Osteocyte (in vitro differentiated cells): Measurements from ENCODE around the gene BRIP1. TPM values are rescaled to one million over a fixed set of nuclear protein-coding genes. Genes with fewer than 3 reads are reported as not detected.

ENCODE experiments used
- DNase-seq: peaks from one replicate; pipeline ENCODE4 v3.0.0; 2021; ENCODE audit warnings: mixed read lengths; ENCODE audit not compliant: unreplicated experiment; ENCODE audit errors: extremely low spot score
- H3K27ac Mint-ChIP-seq: one replicate; pipeline ENCODE4 v1.8.0; 2021; ENCODE audit warnings: mild to moderate bottlenecking, mixed read lengths; ENCODE audit not compliant: unreplicated experiment
- H3K27me3 Mint-ChIP-seq: one replicate; pipeline ENCODE4 v1.8.0; 2021; ENCODE audit warnings: mixed read lengths; ENCODE audit not compliant: unreplicated experiment
- H3K36me3 Mint-ChIP-seq: one replicate; pipeline ENCODE4 v1.8.0; 2021; ENCODE audit warnings: mixed read lengths; ENCODE audit not compliant: unreplicated experiment
- H3K4me1 Mint-ChIP-seq: one replicate; pipeline ENCODE4 v1.8.0; 2021; ENCODE audit warnings: mixed read lengths; ENCODE audit not compliant: unreplicated experiment
- H3K4me3 Mint-ChIP-seq: one replicate; pipeline ENCODE4 v1.8.0; 2021; ENCODE audit warnings: mild to moderate bottlenecking, moderate library complexity, mixed read lengths; ENCODE audit not compliant: unreplicated experiment
- H3K9me3 Mint-ChIP-seq: one replicate; pipeline ENCODE4 v1.8.0; 2021; ENCODE audit warnings: mixed read lengths; ENCODE audit not compliant: unreplicated experiment
- total RNA-seq: library from RNA; stranded (reverse); gene quantifications from 2 replicates; pipeline ENCODE4 v1.2.1, GENCODE V29; 2021
- TF ChIP-seq, protein P1 (sequence below): fragments of 200-600 bp; sonication (generic); IDR thresholded peaks from 2 replicates; pipeline ENCODE4 v1.5.0; 2021; ENCODE audit warnings: antibody characterized with exemption, mild to moderate bottlenecking, moderate library complexity

BRIP1 gene
- total RNA-seq, 1 donor from 2014 or later: 4.6 TPM

DNA sequence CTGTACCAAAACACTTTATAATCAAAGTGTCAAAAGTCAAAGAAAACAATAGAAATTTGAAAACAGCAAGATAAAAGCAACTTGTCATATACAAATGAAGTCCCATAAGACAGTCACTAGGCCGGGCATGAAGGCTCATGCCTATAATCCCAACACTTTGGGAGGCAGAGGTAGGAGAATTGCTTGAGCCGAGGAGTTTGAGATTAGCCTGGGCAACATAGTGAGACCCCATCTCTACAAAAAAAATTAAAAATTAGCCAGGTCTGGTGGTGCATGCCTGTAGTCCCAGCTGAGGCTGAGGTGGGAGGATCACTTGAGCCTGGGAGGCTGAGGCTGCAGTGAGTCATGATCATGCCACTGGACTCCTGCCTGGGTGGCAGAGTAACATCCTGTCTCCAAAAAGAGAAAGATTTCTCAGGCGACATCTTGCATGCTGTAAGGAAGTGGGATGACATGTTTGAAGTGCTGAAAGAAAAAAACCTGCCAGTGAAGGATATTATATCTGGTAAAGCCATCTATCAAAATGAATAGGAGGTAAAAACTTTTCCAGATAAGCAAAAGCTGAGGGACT is 173.6 kb downstream of the BRIP1 start:
- Mint-ChIP-seq H3K36me3 (peaks cover 11% of the 10 kb centered on the region), H3K9me3 (peaks cover 6% of the 10 kb centered on the region), H3K4me1 (peaks cover 3% of the 10 kb centered on the region), H3K27ac (no peak overlapping the region), H3K27me3 (no peaks in the 10 kb centered on the region), H3K4me3 (no peak overlapping the region)
- no peak for DNase-seq
- TF ChIP-seq, protein P1, sequence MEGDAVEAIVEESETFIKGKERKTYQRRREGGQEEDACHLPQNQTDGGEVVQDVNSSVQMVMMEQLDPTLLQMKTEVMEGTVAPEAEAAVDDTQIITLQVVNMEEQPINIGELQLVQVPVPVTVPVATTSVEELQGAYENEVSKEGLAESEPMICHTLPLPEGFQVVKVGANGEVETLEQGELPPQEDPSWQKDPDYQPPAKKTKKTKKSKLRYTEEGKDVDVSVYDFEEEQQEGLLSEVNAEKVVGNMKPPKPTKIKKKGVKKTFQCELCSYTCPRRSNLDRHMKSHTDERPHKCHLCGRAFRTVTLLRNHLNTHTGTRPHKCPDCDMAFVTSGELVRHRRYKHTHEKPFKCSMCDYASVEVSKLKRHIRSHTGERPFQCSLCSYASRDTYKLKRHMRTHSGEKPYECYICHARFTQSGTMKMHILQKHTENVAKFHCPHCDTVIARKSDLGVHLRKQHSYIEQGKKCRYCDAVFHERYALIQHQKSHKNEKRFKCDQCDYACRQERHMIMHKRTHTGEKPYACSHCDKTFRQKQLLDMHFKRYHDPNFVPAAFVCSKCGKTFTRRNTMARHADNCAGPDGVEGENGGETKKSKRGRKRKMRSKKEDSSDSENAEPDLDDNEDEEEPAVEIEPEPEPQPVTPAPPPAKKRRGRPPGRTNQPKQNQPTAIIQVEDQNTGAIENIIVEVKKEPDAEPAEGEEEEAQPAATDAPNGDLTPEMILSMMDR: no peak

DNA sequence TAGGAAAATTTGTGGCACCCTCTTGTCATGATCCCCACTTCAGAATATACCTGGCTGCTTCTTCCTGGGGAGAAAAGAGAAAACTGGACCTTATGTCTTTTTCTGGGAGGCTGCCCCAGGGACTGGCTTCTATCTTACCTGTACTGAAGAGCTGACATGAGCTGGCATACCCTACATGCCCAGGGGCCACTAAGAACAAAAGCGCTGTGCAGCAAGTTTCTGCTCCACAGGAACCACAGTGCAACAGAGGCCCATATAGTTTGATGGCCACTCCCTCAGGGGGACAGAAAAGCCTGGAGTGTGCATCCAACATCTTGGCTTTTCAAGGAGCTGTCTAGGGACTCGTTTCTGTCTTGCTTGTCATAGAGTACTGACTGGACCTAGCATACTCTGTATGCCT is 175.6 kb downstream of the BRIP1 start:
- H3K4me1 Mint-ChIP-seq: no peaks in the 10 kb centered on the region
- TF ChIP-seq, protein P1: no peak
- no peaks in the 10 kb centered on the region for H3K27me3 Mint-ChIP-seq
- H3K36me3 Mint-ChIP-seq: peaks cover 11% of the 10 kb centered on the region
- no peak for DNase-seq
- H3K27ac Mint-ChIP-seq: no peak overlapping the region
- no peaks in the 10 kb centered on the region for H3K9me3 Mint-ChIP-seq
- no peak overlapping the region for H3K4me3 Mint-ChIP-seq

DNA sequence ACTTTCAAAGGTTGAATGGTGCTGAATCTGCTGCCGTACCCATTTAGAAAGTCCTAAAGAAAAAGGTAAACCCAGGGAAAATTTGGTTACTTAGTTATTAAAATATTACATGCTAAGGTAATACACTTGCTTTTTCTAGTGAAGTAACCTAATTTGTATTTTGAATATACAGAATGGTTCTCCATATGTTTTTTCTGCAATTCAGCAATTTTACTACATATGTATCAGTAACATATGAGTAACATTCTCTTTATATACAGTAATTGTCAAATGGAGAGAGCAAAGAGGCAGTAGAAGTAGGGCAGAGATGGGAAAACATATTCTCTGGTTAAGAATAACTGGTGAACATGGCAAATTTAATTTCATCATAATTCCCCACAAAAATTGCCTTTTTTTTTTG is 177.2 kb downstream of the BRIP1 start:
- Mint-ChIP-seq H3K4me1 (no peaks in the 10 kb centered on the region), H3K27ac (no peak overlapping the region), H3K36me3 (peaks cover 9% of the 10 kb centered on the region), H3K4me3 (no peak overlapping the region), H3K27me3 (no peaks in the 10 kb centered on the region), H3K9me3 (no peaks in the 10 kb centered on the region)
- TF ChIP-seq, protein P1: no peak
- no peak for DNase-seq

DNA sequence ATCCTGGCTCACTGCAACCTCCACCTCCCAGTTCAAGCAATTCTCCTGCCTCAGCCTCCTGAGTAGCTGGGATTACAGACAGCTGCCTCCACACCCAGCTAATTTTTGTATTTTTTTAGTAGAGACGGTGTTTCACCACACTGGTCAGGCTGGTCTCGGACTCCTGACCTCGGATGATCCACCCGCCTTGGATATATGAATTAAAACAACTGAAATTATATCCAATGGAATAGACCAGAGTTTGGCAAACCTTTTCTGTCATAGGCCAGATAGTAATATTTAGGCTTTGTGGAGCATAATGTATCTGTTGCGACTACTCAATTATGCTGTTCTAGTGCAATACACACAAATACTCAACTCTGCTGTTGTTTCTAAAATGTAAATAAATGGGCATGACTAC is 178.5 kb downstream of the BRIP1 start:
- Mint-ChIP-seq H3K36me3 (peaks cover 11% of the 10 kb centered on the region), H3K4me1 (no peaks in the 10 kb centered on the region), H3K4me3 (no peak overlapping the region), H3K9me3 (no peaks in the 10 kb centered on the region), H3K27me3 (no peaks in the 10 kb centered on the region), H3K27ac (no peak overlapping the region)
- DNase-seq: no peak
- TF ChIP-seq, protein P1: no peak

DNA sequence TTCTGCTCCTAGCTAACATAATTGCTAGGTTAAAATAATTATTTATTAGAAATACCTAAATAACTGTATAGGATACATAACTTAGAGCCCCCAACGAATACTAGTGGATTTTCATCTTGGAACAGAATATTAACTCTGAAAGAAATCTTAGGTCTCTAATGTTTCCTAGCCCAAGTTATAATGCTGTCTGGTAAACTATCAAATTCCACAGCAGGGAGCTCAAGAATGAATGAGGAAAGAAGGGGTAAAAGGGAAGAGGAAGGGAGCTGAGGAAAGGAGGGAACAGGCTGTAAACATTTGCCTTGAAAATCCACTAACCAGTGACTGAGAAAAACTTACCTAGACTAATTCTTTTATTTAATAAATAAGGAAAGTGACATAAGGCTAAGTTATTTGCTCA is 179.2 kb downstream of the BRIP1 start:
- peaks cover 8% of the 10 kb centered on the region for H3K36me3 Mint-ChIP-seq
- no peaks in the 10 kb centered on the region for H3K4me1 Mint-ChIP-seq
- no peak overlapping the region for H3K4me3 Mint-ChIP-seq
- TF ChIP-seq, protein P1: no peak
- H3K27ac Mint-ChIP-seq: no peak overlapping the region
- no peaks in the 10 kb centered on the region for H3K27me3 Mint-ChIP-seq
- no peak for DNase-seq
- no peaks in the 10 kb centered on the region for H3K9me3 Mint-ChIP-seq
